ENCODE data around the gene ACACB.

The ACACB gene

GRCh38 chr12:109188108-109188712, 71.8 kb downstream of the ACACB start:
- Histone ChIP-seq H3K36me3 (peaks cover 56 to 94% (median 80%) of the 10 kb centered on the region in 3 donors), H3K4me3 (no peak overlapping the region), H3K27ac (no peak overlapping the region), H3K4me1 (no peaks in the 10 kb centered on the region), H3K27me3 (no peaks in the 10 kb centered on the region), H3K9me3 (no peaks in the 10 kb centered on the region)
- intact Hi-C loops (cut with DNase I; ENCODE audit: low total_unique reads): no loop called here
- no peak for TF ChIP-seq CTCF (IDR thresholded peaks at IDR 0.05)
- DNase-seq: no peak

- DNase-seq: no peak
- no peaks in the 10 kb centered on the region for H3K27me3 ChIP-seq
These were observed 72.9 kb downstream of the ACACB start for GRCh38 chr12:109189291-109189690.

GRCh38 chr12:109191621-109192250, 75.3 kb downstream of the ACACB start:
- no peaks in the 10 kb centered on the region for H3K4me1 ChIP-seq
- TF ChIP-seq CTCF (IDR thresholded peaks at IDR 0.05): no peak
- peaks cover 67 to 97% (median 92%) of the 10 kb centered on the region in 3 donors for H3K36me3 ChIP-seq
- H3K4me3 ChIP-seq: no peak overlapping the region
- no peaks in the 10 kb centered on the region for H3K27me3 ChIP-seq
- intact Hi-C loops (cut with DNase I; ENCODE audit: low total_unique reads): no loop called here
- DNase-seq: no peak
- no peaks in the 10 kb centered on the region for H3K9me3 ChIP-seq
- H3K27ac ChIP-seq: no peak overlapping the region

More at GRCh38 chr12:109189291-109189690, 72.9 kb downstream of the ACACB start:
- H3K27ac ChIP-seq: no peak overlapping the region
- H3K4me1 ChIP-seq: no peaks in the 10 kb centered on the region
- peaks cover 58 to 97% (median 87%) of the 10 kb centered on the region in 3 donors for H3K36me3 ChIP-seq
- no peak overlapping the region for H3K4me3 ChIP-seq
- intact Hi-C loops (cut with DNase I; ENCODE audit: low total_unique reads): no loop called here
- H3K9me3 ChIP-seq: no peaks in the 10 kb centered on the region
- no peak for TF ChIP-seq CTCF (IDR thresholded peaks at IDR 0.05)

- intact Hi-C loops (cut with DNase I; ENCODE audit: low total_unique reads): no loop called here
- TF ChIP-seq CTCF (IDR thresholded peaks at IDR 0.05): no peak
These were observed 76.0 kb downstream of the ACACB start for GRCh38 chr12:109192358-109192757.

DNA sequence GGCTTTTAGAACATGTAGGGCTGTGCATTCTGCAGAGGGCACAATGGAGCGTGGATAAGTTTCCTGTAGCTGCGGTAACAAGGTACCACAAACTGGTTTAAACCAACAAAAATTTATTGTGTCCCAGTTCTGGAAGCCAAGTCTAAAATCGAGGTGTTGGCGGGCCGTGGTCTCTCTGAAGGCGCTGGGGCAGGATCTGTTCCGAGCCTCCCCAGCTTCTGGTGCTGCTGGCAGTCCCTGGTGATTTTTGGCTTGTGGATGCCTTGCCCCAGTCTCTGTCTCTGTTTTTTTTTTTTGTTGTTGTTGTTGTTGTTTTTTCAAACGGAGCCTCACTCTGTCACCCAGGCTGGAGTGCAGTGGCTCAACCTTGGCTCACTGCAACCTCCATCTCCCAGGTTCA, 77.5 kb downstream of the ACACB start:
- H3K4me3 ChIP-seq: no peak overlapping the region
- H3K27ac ChIP-seq: no peak overlapping the region
- no peak for TF ChIP-seq CTCF (IDR thresholded peaks at IDR 0.05)
- H3K27me3 ChIP-seq: no peaks in the 10 kb centered on the region
- H3K36me3 ChIP-seq: peaks cover 56 to 98% (median 93%) of the 10 kb centered on the region in 3 donors
- no peaks in the 10 kb centered on the region for H3K9me3 ChIP-seq
- H3K4me1 ChIP-seq: no peaks in the 10 kb centered on the region
- DNase-seq: no peak
- intact Hi-C loops (cut with DNase I; ENCODE audit: low total_unique reads): no loop called here

More at GRCh38 chr12:109192358-109192757, 76.0 kb downstream of the ACACB start:
- Histone ChIP-seq H3K36me3 (peaks cover 66 to 97% (median 94%) of the 10 kb centered on the region in 3 donors), H3K4me3 (no peak overlapping the region), H3K27ac (no peak overlapping the region), H3K27me3 (no peaks in the 10 kb centered on the region), H3K9me3 (no peaks in the 10 kb centered on the region), H3K4me1 (no peaks in the 10 kb centered on the region)
- no peak for DNase-seq
